Hepatic stellate cell (primary cell): ENCODE measurements around the gene UBA3.

Source experiments
- DNase-seq: peaks from one replicate; pipeline ENCODE4 v3.0.0; 2011; ENCODE audit warnings: low spot score

UBA3 gene

GRCh38 chr3:69065318-69065964 lies 14.7 kb downstream of the UBA3 start:
- no peak for DNase-seq

GRCh38 chr3:69063636-69064035 lies 16.5 kb downstream of the UBA3 start:
- no peak for DNase-seq

GRCh38 chr3:69059688-69060087 lies 20.5 kb downstream of the UBA3 start:
- no peak for DNase-seq

- no peak for DNase-seq
Measured at GRCh38 chr3:69058947-69059224, 21.3 kb downstream of the UBA3 start.

- DNase-seq = no peak
Measured at GRCh38 chr3:69058180-69058946, 21.8 kb downstream of the UBA3 start.

- no peak for DNase-seq
Measured at GRCh38 chr3:69052472-69052898, 27.7 kb downstream of the UBA3 start.

GRCh38 chr3:69051756-69052471 lies 28.3 kb downstream of the UBA3 start, which contains the start of gene TMF1:
Gene TMF1 (minus strand): TSS chr3:69052333. CDS start chr3:69052086, 247 bp downstream.
- DNase-seq = peak; percentile 92

GRCh38 chr3:69048990-69049389 lies 31.2 kb downstream of the UBA3 start:
- DNase-seq = no peak

- DNase-seq = no peak
Measured at GRCh38 chr3:69044608-69045007, 35.6 kb downstream of the UBA3 start.

- DNase-seq = peak; percentile 32
Measured at GRCh38 chr3:69033470-69033869, 46.7 kb downstream of the UBA3 start.

- DNase-seq = no peak
Measured at GRCh38 chr3:69032737-69033136, 47.4 kb downstream of the UBA3 start.

- no peak for DNase-seq
Measured at GRCh38 chr3:69032142-69032541, 48.0 kb downstream of the UBA3 start.

GRCh38 chr3:69031635-69032034 lies 48.5 kb downstream of the UBA3 start:
- no peak for DNase-seq

GRCh38 chr3:69020857-69021256 lies 59.3 kb downstream of the UBA3 start:
- no peak for DNase-seq

GRCh38 chr3:69020424-69020823 lies 59.7 kb downstream of the UBA3 start:
- DNase-seq = no peak

GRCh38 chr3:69016901-69017300 lies 63.3 kb downstream of the UBA3 start:
- no peak for DNase-seq

- DNase-seq = no peak
Measured at GRCh38 chr3:69016102-69016501, 64.1 kb downstream of the UBA3 start.

GRCh38 chr3:69014022-69014580 lies 66.1 kb downstream of the UBA3 start:
- no peak for DNase-seq

- DNase-seq = peak; percentile 85
Measured at GRCh38 chr3:69013253-69014021, 66.7 kb downstream of the UBA3 start, which contains the start of gene EOGT. Gene EOGT (minus strand): TSS chr3:69013684. CDS start chr3:69009846, 3,838 bp downstream.

- peak; percentile 72 for DNase-seq
Measured at GRCh38 chr3:69012800-69013252, 67.3 kb downstream of the UBA3 start.

- DNase-seq = no peak
Measured at GRCh38 chr3:69012100-69012799, 67.9 kb downstream of the UBA3 start.
